Calu3 (cell line): ENCODE data around the gene IFNA13. TPM values are rescaled to one million over a fixed set of nuclear protein-coding genes. Genes with fewer than 3 reads are reported as not detected.

ENCODE experiments used
- BruUV-seq: library from RNA; stranded (reverse); fragments of 400-500 nt; replicated peaks from 2 replicates; lab custom pipeline; 2021; lab: Mats Ljungman, UMichigan
- CTCF ChIA-PET: fragments of 300-600 bp; sonication (Branson Sonifier 250); formaldehyde crosslinking; loops from one replicate; lab custom pipeline; 2022; ENCODE audit warnings: antibody characterized with exemption; lab: Charles Lee
- DNase-seq: peaks from one replicate; pipeline ENCODE4 v3.0.0; 2022
- H3K27ac Mint-ChIP-seq: one replicate; pipeline ENCODE4 v1.8.0; 2022; ENCODE audit warnings: mixed read lengths; ENCODE audit not compliant: unreplicated experiment
- H3K27me3 Mint-ChIP-seq: one replicate; pipeline ENCODE4 v1.8.0; 2022; ENCODE audit warnings: mixed read lengths; ENCODE audit not compliant: unreplicated experiment
- H3K36me3 Mint-ChIP-seq: one replicate; pipeline ENCODE4 v1.8.0; 2022; ENCODE audit warnings: mild to moderate bottlenecking, moderate library complexity, mixed read lengths; ENCODE audit not compliant: insufficient read depth, unreplicated experiment
- H3K4me1 Mint-ChIP-seq: one replicate; pipeline ENCODE4 v1.8.0; 2022; ENCODE audit warnings: mild to moderate bottlenecking, low read depth, mixed read lengths; ENCODE audit not compliant: unreplicated experiment
- H3K4me3 Mint-ChIP-seq: one replicate; pipeline ENCODE4 v1.8.0; 2022; ENCODE audit warnings: mild to moderate bottlenecking, low read depth, moderate library complexity, mixed read lengths; ENCODE audit not compliant: unreplicated experiment
- H3K9me3 Mint-ChIP-seq: one replicate; pipeline ENCODE4 v1.8.0; 2022; ENCODE audit warnings: low read depth, mixed read lengths; ENCODE audit not compliant: unreplicated experiment
- intact Hi-C: fragments of 100-400 bp; cut with micrococcal nuclease; formaldehyde crosslinking; loops from one replicate; pipeline ENCODE4 v1.10.0; 2022; ENCODE audit not compliant: unreplicated experiment
- total RNA-seq: library from RNA; stranded (reverse); gene quantifications from 2 replicates; pipeline ENCODE4 v1.2.3, GENCODE V29; 2022
- TF ChIP-seq, protein P1 (sequence below): fragments of 200-600 bp; IDR thresholded peaks from one replicate; pipeline ENCODE4 v1.8.0; 2022; ENCODE audit warnings: antibody characterized with exemption; ENCODE audit not compliant: unreplicated experiment

The IFNA13 gene
- total RNA-seq, 1 experiment from 2014 or later: not detected

DNA sequence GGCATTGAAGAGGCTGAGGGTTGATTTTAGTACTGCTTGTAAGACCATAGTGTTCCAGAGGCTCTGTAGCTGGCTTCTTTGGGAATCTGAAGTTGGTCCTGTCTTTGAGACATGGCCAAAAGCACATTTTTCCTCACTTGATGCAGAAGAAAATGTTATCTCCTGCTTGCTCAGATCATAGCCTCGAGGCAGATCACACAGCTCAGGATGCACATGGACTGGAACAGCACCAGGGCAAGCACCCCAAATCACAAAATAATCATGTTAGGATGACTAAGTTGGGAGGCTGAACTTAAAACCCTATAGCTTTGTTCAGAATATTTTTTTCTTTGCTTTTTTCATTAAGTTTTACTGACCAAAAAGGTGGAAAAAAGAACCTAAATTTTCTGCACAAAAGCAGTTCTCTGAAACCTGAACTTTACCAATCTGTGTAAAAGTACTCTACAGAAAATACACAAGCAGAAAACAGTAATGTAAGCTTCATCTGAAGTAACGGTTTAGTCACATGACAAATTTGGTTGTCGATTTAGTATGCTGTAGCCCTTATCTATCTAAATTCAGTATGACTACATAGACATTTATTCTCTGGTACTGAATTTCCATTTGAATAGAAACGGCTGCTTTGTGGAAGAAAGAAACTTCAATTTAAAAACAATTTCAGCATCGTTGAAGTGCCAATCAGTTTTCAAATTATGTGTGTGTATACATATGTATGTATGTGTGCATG, 36.0 kb downstream of the IFNA13 start:
- Mint-ChIP-seq H3K36me3 (peaks cover 28% of the 10 kb centered on the region), H3K9me3 (no peaks in the 10 kb centered on the region), H3K27me3 (no peaks in the 10 kb centered on the region), H3K4me3 (no peak overlapping the region), H3K4me1 (no peaks in the 10 kb centered on the region), H3K27ac (no peak overlapping the region)
- BruUV-seq: no TSS peak
- CTCF ChIA-PET: no interaction called here
- TF ChIP-seq, protein P1, sequence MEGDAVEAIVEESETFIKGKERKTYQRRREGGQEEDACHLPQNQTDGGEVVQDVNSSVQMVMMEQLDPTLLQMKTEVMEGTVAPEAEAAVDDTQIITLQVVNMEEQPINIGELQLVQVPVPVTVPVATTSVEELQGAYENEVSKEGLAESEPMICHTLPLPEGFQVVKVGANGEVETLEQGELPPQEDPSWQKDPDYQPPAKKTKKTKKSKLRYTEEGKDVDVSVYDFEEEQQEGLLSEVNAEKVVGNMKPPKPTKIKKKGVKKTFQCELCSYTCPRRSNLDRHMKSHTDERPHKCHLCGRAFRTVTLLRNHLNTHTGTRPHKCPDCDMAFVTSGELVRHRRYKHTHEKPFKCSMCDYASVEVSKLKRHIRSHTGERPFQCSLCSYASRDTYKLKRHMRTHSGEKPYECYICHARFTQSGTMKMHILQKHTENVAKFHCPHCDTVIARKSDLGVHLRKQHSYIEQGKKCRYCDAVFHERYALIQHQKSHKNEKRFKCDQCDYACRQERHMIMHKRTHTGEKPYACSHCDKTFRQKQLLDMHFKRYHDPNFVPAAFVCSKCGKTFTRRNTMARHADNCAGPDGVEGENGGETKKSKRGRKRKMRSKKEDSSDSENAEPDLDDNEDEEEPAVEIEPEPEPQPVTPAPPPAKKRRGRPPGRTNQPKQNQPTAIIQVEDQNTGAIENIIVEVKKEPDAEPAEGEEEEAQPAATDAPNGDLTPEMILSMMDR: no peak
- intact Hi-C loops: no loop called here
- DNase-seq: no peak

DNA sequence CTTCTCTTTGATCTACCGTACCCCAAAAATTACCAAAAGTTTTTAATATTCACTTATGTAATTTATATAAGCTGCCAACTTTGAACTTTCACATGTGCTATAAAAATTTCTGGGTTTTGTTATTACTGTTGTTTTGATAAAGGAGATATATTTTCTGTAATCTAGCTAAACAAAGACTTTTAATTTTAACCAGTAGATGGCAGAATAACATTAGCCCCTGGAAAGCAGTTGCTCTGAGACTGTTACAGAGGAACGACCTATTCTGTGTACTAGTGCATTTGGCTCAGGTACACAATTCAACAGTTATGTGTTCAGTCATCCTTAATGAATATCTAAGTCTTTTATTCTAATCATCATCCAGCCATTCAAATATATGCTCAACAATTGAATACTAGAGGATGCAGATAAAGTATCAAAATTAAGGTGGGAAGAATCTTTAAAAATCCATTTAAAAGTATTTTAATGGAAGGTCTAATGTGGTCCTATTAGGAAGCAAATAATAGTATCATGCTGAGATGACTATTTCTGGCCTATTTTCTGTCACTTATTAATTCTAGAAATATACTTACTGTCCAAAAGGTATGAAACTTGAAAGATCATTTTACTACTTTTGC, 41.2 kb downstream of the IFNA13 start:
- no peak overlapping the region for H3K4me3 Mint-ChIP-seq
- TF ChIP-seq, protein P1: no peak
- H3K27me3 Mint-ChIP-seq: no peaks in the 10 kb centered on the region
- H3K27ac Mint-ChIP-seq: no peak overlapping the region
- H3K9me3 Mint-ChIP-seq: no peaks in the 10 kb centered on the region
- H3K36me3 Mint-ChIP-seq: peaks cover 14% of the 10 kb centered on the region
- BruUV-seq: no TSS peak
- intact Hi-C loops: loop anchor here (2.0 to 10.0 kb wide), 4 partner anchors 70 to 461 kb away; no protein-coding TSS in a partner anchor
- DNase-seq: no peak
- CTCF ChIA-PET: interaction anchor here (0.6 to 1.6 kb wide), 9 partner anchors 9 to 140 kb away, joined by 3 to 13 read pairs (median 4); partner anchors contain the start of gene KLHL9
- H3K4me1 Mint-ChIP-seq: peaks cover 5% of the 10 kb centered on the region

DNA sequence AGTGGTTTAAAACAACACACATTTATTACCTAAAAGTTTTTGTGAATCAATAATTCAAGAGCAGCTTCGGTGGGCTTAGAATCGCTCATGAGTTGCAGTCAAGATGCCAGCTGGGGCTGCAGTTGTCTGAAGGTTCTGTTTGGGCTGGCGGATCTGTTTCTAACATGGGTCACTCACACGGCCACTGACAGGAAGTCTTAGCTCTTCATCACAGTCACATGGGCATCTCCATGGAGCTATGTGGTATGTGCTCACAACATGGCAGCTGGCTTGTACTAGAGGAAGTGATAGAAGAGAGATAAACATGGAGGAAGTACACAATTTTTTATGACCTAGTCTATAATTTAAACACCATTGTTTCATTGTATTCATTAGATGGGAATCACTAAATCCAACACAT, 43.8 kb downstream of the IFNA13 start:
- CTCF ChIA-PET: no interaction called here
- BruUV-seq: no TSS peak

DNA sequence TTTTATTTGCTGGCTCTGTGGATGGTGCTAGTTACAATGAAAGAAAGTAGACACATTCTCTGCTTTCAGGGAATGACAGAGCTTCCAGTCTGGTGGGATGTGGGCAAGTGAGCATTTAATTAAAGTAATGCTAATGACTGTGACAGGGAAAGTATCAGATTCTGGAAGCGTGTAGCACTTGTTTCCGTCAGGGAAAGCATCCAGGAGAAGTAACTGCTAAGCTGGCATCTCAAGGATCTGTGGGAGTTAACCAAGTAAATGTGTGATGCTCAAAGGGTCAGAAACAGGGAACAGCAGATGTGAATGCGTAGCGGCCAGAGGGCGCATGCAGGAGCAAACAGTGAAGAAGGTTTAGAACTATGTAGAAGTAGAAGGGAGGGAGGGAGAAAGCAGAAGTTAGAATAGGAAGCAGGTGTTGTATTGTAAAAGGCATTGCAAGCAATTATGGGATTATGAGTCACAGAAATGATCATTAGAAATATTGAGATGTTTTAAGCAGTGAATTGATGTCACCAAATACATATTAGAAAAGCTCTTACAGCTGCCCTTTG, 44.9 kb downstream of the IFNA13 start:
- Mint-ChIP-seq H3K4me3 (no peak overlapping the region), H3K27me3 (no peaks in the 10 kb centered on the region), H3K9me3 (no peaks in the 10 kb centered on the region), H3K4me1 (peaks cover 12% of the 10 kb centered on the region), H3K36me3 (peaks cover 8% of the 10 kb centered on the region), H3K27ac (no peak overlapping the region)
- no TSS peak for BruUV-seq
- CTCF ChIA-PET: no interaction called here
- no peak for DNase-seq
- intact Hi-C loops: loop anchor here (10.0 kb wide), 1 partner anchor 112 kb away; no protein-coding TSS in a partner anchor
- TF ChIP-seq, protein P1: no peak

More for the DNA sequence above, 43.8 kb downstream of the IFNA13 start:
- no peak for DNase-seq
- Mint-ChIP-seq H3K4me1 (peaks cover 5% of the 10 kb centered on the region), H3K9me3 (no peaks in the 10 kb centered on the region), H3K27ac (no peak overlapping the region), H3K36me3 (peaks cover 8% of the 10 kb centered on the region), H3K4me3 (no peak overlapping the region), H3K27me3 (no peaks in the 10 kb centered on the region)
- TF ChIP-seq, protein P1: no peak
- intact Hi-C loops: loop anchor here (10.0 kb wide), 1 partner anchor 111 kb away; no protein-coding TSS in a partner anchor
